ENCODE data around the gene ALK.

ALK gene

GRCh38 chr2:29767606-29768335, 153.6 kb downstream of the ALK start:
- H2BK5ac ChIP-seq (ENCODE audit: low read length), result no peak overlapping the region
- no peaks in the 10 kb centered on the region for H3K9me3 ChIP-seq (replicated peaks in 1 of 2; ENCODE audit: control insufficient read depth in 2 of 2, insufficient read depth in 1 of 2, low read depth in 1 of 2, low read length in 2 of 2)
- H3K4me3 ChIP-seq (ENCODE audit: low read length in 2 of 2), result no peak overlapping the region
- H3K79me1 ChIP-seq (ENCODE audit: low read depth, low read length), result no peaks in the 10 kb centered on the region
- no peak overlapping the region for H3K9ac ChIP-seq (ENCODE audit: low read depth, low read length, poor library complexity)
- H2BK120ac ChIP-seq (ENCODE audit: low read depth, low read length), result no peak overlapping the region
- H3K4me1 ChIP-seq (ENCODE audit: control insufficient read depth in 2 of 2, insufficient read depth in 1 of 2, low read depth in 1 of 2, low read length in 2 of 2), result peaks cover 2 to 6% of the 10 kb centered on the region in 2 donors
- no peak overlapping the region for H3K23ac ChIP-seq (ENCODE audit: low read depth, low read length, poor library complexity)
- WGBS, 2 donors (ENCODE audit: extremely low coverage in 2 of 2, insufficient read length in 2 of 2, insufficient replicate concordance in 1 of 2), result no CpG with 5 or more reads among the region's 9 CpGs
- DNase-seq (ENCODE audit: low spot score), result no peak
- H3K27ac ChIP-seq (replicated peaks; ENCODE audit: low read length), result no peak overlapping the region
- no peak overlapping the region for H4K91ac ChIP-seq (ENCODE audit: low read depth, low read length, poor library complexity)
- H2BK12ac ChIP-seq (ENCODE audit: low read length), result no peak overlapping the region
- no peak overlapping the region for H3K4me2 ChIP-seq (ENCODE audit: insufficient read depth, low read length, poor library complexity, severe bottlenecking)
- no peak overlapping the region for H3K4ac ChIP-seq (ENCODE audit: low read length)
- H2AK5ac ChIP-seq (ENCODE audit: low read depth, low read length), result no peak overlapping the region
- no peak overlapping the region for H2BK15ac ChIP-seq (ENCODE audit: low read length)
- no peak overlapping the region for H4K8ac ChIP-seq (ENCODE audit: low read depth, low read length)
- no peak overlapping the region for H3K18ac ChIP-seq (ENCODE audit: low read length)
- H3K14ac ChIP-seq (ENCODE audit: low read length), result no peak overlapping the region
- H2AFZ ChIP-seq (ENCODE audit: low read length), result no peak overlapping the region
- H3K36me3 ChIP-seq (replicated peaks in 1 of 2; ENCODE audit: control insufficient read depth in 2 of 2, insufficient read depth in 2 of 2, low read length in 2 of 2), result no peaks in the 10 kb centered on the region
- H3K27me3 ChIP-seq (ENCODE audit: control insufficient read depth in 3 of 3, insufficient read depth in 3 of 3, low read depth in 1 of 3, low read length in 3 of 3), result no peaks in the 10 kb centered on the region

- DNase-seq (ENCODE audit: low spot score), result no peak
- Histone ChIP-seq H4K91ac (ENCODE audit: low read depth, low read length, poor library complexity) (no peak overlapping the region), H2BK120ac (ENCODE audit: low read depth, low read length) (no peak overlapping the region), H2BK5ac (ENCODE audit: low read length) (no peak overlapping the region), H3K27ac (replicated peaks; ENCODE audit: low read length) (no peak overlapping the region), H3K4me1 (ENCODE audit: control insufficient read depth in 2 of 2, insufficient read depth in 1 of 2, low read depth in 1 of 2, low read length in 2 of 2) (peaks cover 5 to 10% of the 10 kb centered on the region in 2 donors), H3K4me2 (ENCODE audit: insufficient read depth, low read length, poor library complexity, severe bottlenecking) (no peak overlapping the region), H3K36me3 (replicated peaks in 1 of 2; ENCODE audit: control insufficient read depth in 2 of 2, insufficient read depth in 2 of 2, low read length in 2 of 2) (no peaks in the 10 kb centered on the region), H2AFZ (ENCODE audit: low read length) (no peak overlapping the region), H3K27me3 (ENCODE audit: control insufficient read depth in 3 of 3, insufficient read depth in 3 of 3, low read depth in 1 of 3, low read length in 3 of 3) (no peaks in the 10 kb centered on the region), H3K14ac (ENCODE audit: low read length) (no peak overlapping the region), H3K23ac (ENCODE audit: low read depth, low read length, poor library complexity) (no peak overlapping the region), H3K9ac (ENCODE audit: low read depth, low read length, poor library complexity) (no peak overlapping the region), H2BK12ac (ENCODE audit: low read length) (no peak overlapping the region), H2BK15ac (ENCODE audit: low read length) (no peak overlapping the region), H2AK5ac (ENCODE audit: low read depth, low read length) (no peak overlapping the region), H3K9me3 (replicated peaks in 1 of 2; ENCODE audit: control insufficient read depth in 2 of 2, insufficient read depth in 1 of 2, low read depth in 1 of 2, low read length in 2 of 2) (no peaks in the 10 kb centered on the region), H3K18ac (ENCODE audit: low read length) (no peak overlapping the region), H4K8ac (ENCODE audit: low read depth, low read length) (no peak overlapping the region), H3K4ac (ENCODE audit: low read length) (no peak overlapping the region), H3K79me1 (ENCODE audit: low read depth, low read length) (no peaks in the 10 kb centered on the region), H3K4me3 (ENCODE audit: low read length in 2 of 2) (no peak overlapping the region)
- WGBS, 2 donors (ENCODE audit: extremely low coverage in 2 of 2, insufficient read length in 2 of 2, insufficient replicate concordance in 1 of 2), result no CpG with 5 or more reads among the region's 1 CpG
These were observed 155.2 kb downstream of the ALK start for GRCh38 chr2:29766191-29766590.

- Histone ChIP-seq H3K4me2 (ENCODE audit: insufficient read depth, low read length, poor library complexity, severe bottlenecking) (no peak overlapping the region), H2BK12ac (ENCODE audit: low read length) (no peak overlapping the region), H3K23ac (ENCODE audit: low read depth, low read length, poor library complexity) (no peak overlapping the region), H2BK5ac (ENCODE audit: low read length) (no peak overlapping the region), H3K36me3 (replicated peaks in 1 of 2; ENCODE audit: control insufficient read depth in 2 of 2, insufficient read depth in 2 of 2, low read length in 2 of 2) (no peaks in the 10 kb centered on the region), H4K91ac (ENCODE audit: low read depth, low read length, poor library complexity) (no peak overlapping the region), H3K9ac (ENCODE audit: low read depth, low read length, poor library complexity) (no peak overlapping the region), H4K8ac (ENCODE audit: low read depth, low read length) (no peak overlapping the region), H3K27ac (replicated peaks; ENCODE audit: low read length) (no peak overlapping the region), H3K9me3 (replicated peaks in 1 of 2; ENCODE audit: control insufficient read depth in 2 of 2, insufficient read depth in 1 of 2, low read depth in 1 of 2, low read length in 2 of 2) (no peaks in the 10 kb centered on the region), H3K4ac (ENCODE audit: low read length) (no peak overlapping the region), H3K4me3 (ENCODE audit: low read length in 2 of 2) (no peak overlapping the region), H3K14ac (ENCODE audit: low read length) (no peak overlapping the region), H3K27me3 (ENCODE audit: control insufficient read depth in 3 of 3, insufficient read depth in 3 of 3, low read depth in 1 of 3, low read length in 3 of 3) (no peaks in the 10 kb centered on the region), H3K79me1 (ENCODE audit: low read depth, low read length) (no peaks in the 10 kb centered on the region), H2BK120ac (ENCODE audit: low read depth, low read length) (no peak overlapping the region), H3K4me1 (ENCODE audit: control insufficient read depth in 2 of 2, insufficient read depth in 1 of 2, low read depth in 1 of 2, low read length in 2 of 2) (peaks cover 8 to 14% of the 10 kb centered on the region in 2 donors), H2AFZ (ENCODE audit: low read length) (no peak overlapping the region), H3K18ac (ENCODE audit: low read length) (no peak overlapping the region), H2AK5ac (ENCODE audit: low read depth, low read length) (no peak overlapping the region), H2BK15ac (ENCODE audit: low read length) (no peak overlapping the region)
- WGBS, 2 donors (ENCODE audit: extremely low coverage in 2 of 2, insufficient read length in 2 of 2, insufficient replicate concordance in 1 of 2), result no CpG with 5 or more reads among the region's 1 CpG
- no peak for DNase-seq (ENCODE audit: low spot score)
These were observed 155.7 kb downstream of the ALK start for GRCh38 chr2:29765721-29766120.

GRCh38 chr2:29763371-29763770, 158.0 kb downstream of the ALK start:
- Histone ChIP-seq H2BK12ac (ENCODE audit: low read length) (no peak overlapping the region), H3K14ac (ENCODE audit: low read length) (no peak overlapping the region), H3K9ac (ENCODE audit: low read depth, low read length, poor library complexity) (peak overlapping the region; percentile 5), H3K4me1 (ENCODE audit: control insufficient read depth in 2 of 2, insufficient read depth in 1 of 2, low read depth in 1 of 2, low read length in 2 of 2) (peaks cover 9 to 29% of the 10 kb centered on the region in 2 donors), H2BK120ac (ENCODE audit: low read depth, low read length) (no peak overlapping the region), H2BK15ac (ENCODE audit: low read length) (no peak overlapping the region), H3K79me1 (ENCODE audit: low read depth, low read length) (no peaks in the 10 kb centered on the region), H2AK5ac (ENCODE audit: low read depth, low read length) (no peak overlapping the region), H3K18ac (ENCODE audit: low read length) (no peak overlapping the region), H3K4me3 (ENCODE audit: low read length in 2 of 2) (no peak overlapping the region), H3K23ac (ENCODE audit: low read depth, low read length, poor library complexity) (no peak overlapping the region), H3K4me2 (ENCODE audit: insufficient read depth, low read length, poor library complexity, severe bottlenecking) (no peak overlapping the region), H3K4ac (ENCODE audit: low read length) (no peak overlapping the region), H3K9me3 (replicated peaks in 1 of 2; ENCODE audit: control insufficient read depth in 2 of 2, insufficient read depth in 1 of 2, low read depth in 1 of 2, low read length in 2 of 2) (no peaks in the 10 kb centered on the region), H3K27ac (replicated peaks; ENCODE audit: low read length) (no peak overlapping the region), H2AFZ (ENCODE audit: low read length) (no peak overlapping the region), H4K8ac (ENCODE audit: low read depth, low read length) (no peak overlapping the region), H3K36me3 (replicated peaks in 1 of 2; ENCODE audit: control insufficient read depth in 2 of 2, insufficient read depth in 2 of 2, low read length in 2 of 2) (no peaks in the 10 kb centered on the region), H2BK5ac (ENCODE audit: low read length) (no peak overlapping the region), H4K91ac (ENCODE audit: low read depth, low read length, poor library complexity) (no peak overlapping the region), H3K27me3 (ENCODE audit: control insufficient read depth in 3 of 3, insufficient read depth in 3 of 3, low read depth in 1 of 3, low read length in 3 of 3) (no peaks in the 10 kb centered on the region)
- WGBS, 2 donors (ENCODE audit: extremely low coverage in 2 of 2, insufficient read length in 2 of 2, insufficient replicate concordance in 1 of 2), result no CpG with 5 or more reads among the region's 3 CpGs
- no peak for DNase-seq (ENCODE audit: low spot score)

All from neuronal stem cell (in vitro differentiated cells).